SJCRH30 (cell line): Measurements from ENCODE around the gene SOX8. TPM values are rescaled to one million over a fixed set of nuclear protein-coding genes. Genes with fewer than 3 reads are reported as not detected.

Experiments used
- DNase-seq, 2 experiments: peaks; one replicate each; pipeline ENCODE4 v3.0.0-alpha.2; 2015 to 2020
- H3K27ac ChIP-seq: fragments of 250-450 bp; sonication (Bioruptor Pico); 2 replicates; pipeline ENCODE4 v1.5.1; 2020; ENCODE audit warnings: mild to moderate bottlenecking, moderate library complexity
- H3K27me3 ChIP-seq: fragments of 250-450 bp; sonication (Bioruptor Pico); 2 replicates; pipeline ENCODE4 v1.5.1; 2020; ENCODE audit warnings: mild to moderate bottlenecking, moderate library complexity
- H3K36me3 ChIP-seq: fragments of 250-450 bp; sonication (Bioruptor Pico); 2 replicates; pipeline ENCODE4 v1.5.1; 2020; ENCODE audit warnings: mild to moderate bottlenecking, moderate library complexity
- H3K4me1 ChIP-seq: fragments of 250-450 bp; sonication (Bioruptor Pico); 2 replicates; pipeline ENCODE4 v1.5.1; 2020; ENCODE audit warnings: mild to moderate bottlenecking, moderate library complexity
- H3K4me3 ChIP-seq: fragments of 250-450 bp; sonication (Bioruptor Pico); 2 replicates; pipeline ENCODE4 v1.5.1; 2020; ENCODE audit warnings: mild to moderate bottlenecking, moderate library complexity
- H3K9me3 ChIP-seq: fragments of 250-450 bp; sonication (Bioruptor Pico); replicated peaks from 2 replicates; pipeline ENCODE4 v1.5.1; 2020; ENCODE audit warnings: mild to moderate bottlenecking, moderate library complexity
- total RNA-seq: library from RNA; depleted of rRNA; stranded (reverse); fragments of >200 nt; shearing (Covaris generic); gene quantifications from 2 replicates; pipeline ENCODE4 v1.2.3, GENCODE V29; 2014

Gene SOX8
- total RNA-seq, 1 experiment from 2014 or later, result 144 TPM

GRCh38 chr16:993731-994130 lies 12.2 kb downstream of the SOX8 start:
- no peaks in the 10 kb centered on the region for H3K27me3 ChIP-seq
- H3K4me1 ChIP-seq, result peaks cover 24% of the 10 kb centered on the region
- H3K27ac ChIP-seq, result no peak overlapping the region
- no peak for DNase-seq
- no peak overlapping the region for H3K4me3 ChIP-seq
- no peaks in the 10 kb centered on the region for H3K36me3 ChIP-seq
- peaks cover 19% of the 10 kb centered on the region for H3K9me3 ChIP-seq

- H3K9me3 ChIP-seq, result peaks cover 19% of the 10 kb centered on the region
- no peaks in the 10 kb centered on the region for H3K27me3 ChIP-seq
- no peak overlapping the region for H3K4me3 ChIP-seq
- H3K36me3 ChIP-seq, result no peaks in the 10 kb centered on the region
- DNase-seq, result peak; percentile 70 to 72
- no peak overlapping the region for H3K27ac ChIP-seq
- H3K4me1 ChIP-seq, result peaks cover 27% of the 10 kb centered on the region
Measured at GRCh38 chr16:995087-995486, 13.5 kb downstream of the SOX8 start.

GRCh38 chr16:995783-996182 lies 14.2 kb downstream of the SOX8 start:
- H3K4me1 ChIP-seq, result peaks cover 28% of the 10 kb centered on the region
- DNase-seq, result no peak
- no peak overlapping the region for H3K27ac ChIP-seq
- H3K36me3 ChIP-seq, result no peaks in the 10 kb centered on the region
- H3K4me3 ChIP-seq, result no peak overlapping the region
- H3K27me3 ChIP-seq, result no peaks in the 10 kb centered on the region
- peaks cover 19% of the 10 kb centered on the region for H3K9me3 ChIP-seq

GRCh38 chr16:996681-997080 lies 15.1 kb downstream of the SOX8 start:
- Histone ChIP-seq H3K27me3 (no peaks in the 10 kb centered on the region), H3K9me3 (peaks cover 19% of the 10 kb centered on the region), H3K36me3 (no peaks in the 10 kb centered on the region), H3K4me1 (peaks cover 28% of the 10 kb centered on the region), H3K4me3 (peak overlapping the region; percentile 43; the same call in 1 of the 2 replicates), H3K27ac (peak overlapping the region; percentile 50; the same call in 1 of the 2 replicates)
- DNase-seq, result no peak

GRCh38 chr16:997440-998051 lies 16.0 kb downstream of the SOX8 start:
- peak; percentile 84 to 91 for DNase-seq
- no peaks in the 10 kb centered on the region for H3K27me3 ChIP-seq
- peaks cover 19% of the 10 kb centered on the region for H3K9me3 ChIP-seq

GRCh38 chr16:998211-998610 lies 16.6 kb downstream of the SOX8 start:
- Histone ChIP-seq H3K9me3 (peaks cover 19% of the 10 kb centered on the region), H3K36me3 (no peaks in the 10 kb centered on the region), H3K27me3 (no peaks in the 10 kb centered on the region), H3K4me3 (no peak overlapping the region), H3K4me1 (peaks cover 42% of the 10 kb centered on the region), H3K27ac (peak overlapping the region; percentile 50)
- DNase-seq, result no peak

More at GRCh38 chr16:997440-998051, 16.0 kb downstream of the SOX8 start:
- Histone ChIP-seq H3K36me3 (no peaks in the 10 kb centered on the region), H3K4me1 (peaks cover 37% of the 10 kb centered on the region), H3K27ac (peak overlapping the region; percentile 50), H3K4me3 (peak overlapping the region; percentile 43)

- Histone ChIP-seq H3K4me3 (no peak overlapping the region), H3K36me3 (no peaks in the 10 kb centered on the region), H3K27me3 (no peaks in the 10 kb centered on the region), H3K9me3 (peaks cover 19% of the 10 kb centered on the region), H3K4me1 (peaks cover 46% of the 10 kb centered on the region), H3K27ac (no peak overlapping the region)
- DNase-seq, result no peak
Measured at GRCh38 chr16:998615-999014, 17.0 kb downstream of the SOX8 start.

- DNase-seq, result no peak
- peaks cover 55% of the 10 kb centered on the region for H3K4me1 ChIP-seq
- H3K4me3 ChIP-seq, result no peak overlapping the region
- H3K27me3 ChIP-seq, result no peaks in the 10 kb centered on the region
- no peaks in the 10 kb centered on the region for H3K36me3 ChIP-seq
- H3K9me3 ChIP-seq, result peaks cover 16% of the 10 kb centered on the region
- H3K27ac ChIP-seq, result no peak overlapping the region
Measured at GRCh38 chr16:999677-1000076, 18.1 kb downstream of the SOX8 start.

- no peak overlapping the region for H3K27ac ChIP-seq
- DNase-seq, result no peak
- peaks cover 7% of the 10 kb centered on the region for H3K9me3 ChIP-seq
- no peak overlapping the region for H3K4me3 ChIP-seq
- H3K4me1 ChIP-seq, result peaks cover 55% of the 10 kb centered on the region
- no peaks in the 10 kb centered on the region for H3K36me3 ChIP-seq
- H3K27me3 ChIP-seq, result no peaks in the 10 kb centered on the region
Measured at GRCh38 chr16:1000608-1001007, 19.0 kb downstream of the SOX8 start.

GRCh38 chr16:1001096-1001495 lies 19.5 kb downstream of the SOX8 start:
- no peak overlapping the region for H3K27ac ChIP-seq
- DNase-seq, result no peak
- H3K27me3 ChIP-seq, result no peaks in the 10 kb centered on the region

GRCh38 chr16:1002399-1003166 lies 21.0 kb downstream of the SOX8 start:
- Histone ChIP-seq H3K27ac (peak overlapping the region; percentile 62), H3K4me3 (no peak overlapping the region), H3K27me3 (no peaks in the 10 kb centered on the region), H3K36me3 (no peaks in the 10 kb centered on the region), H3K9me3 (no peaks in the 10 kb centered on the region), H3K4me1 (peaks cover 45% of the 10 kb centered on the region)
- peak; percentile 89 to 93 for DNase-seq

More at GRCh38 chr16:1001096-1001495, 19.5 kb downstream of the SOX8 start:
- Histone ChIP-seq H3K9me3 (peaks cover 3% of the 10 kb centered on the region), H3K4me1 (peaks cover 55% of the 10 kb centered on the region), H3K36me3 (no peaks in the 10 kb centered on the region), H3K4me3 (no peak overlapping the region)

GRCh38 chr16:1003391-1004347 lies 22.1 kb downstream of the SOX8 start:
- no peak overlapping the region for H3K4me3 ChIP-seq
- no peaks in the 10 kb centered on the region for H3K9me3 ChIP-seq
- no peak for DNase-seq
- H3K4me1 ChIP-seq, result peaks cover 36% of the 10 kb centered on the region
- H3K27ac ChIP-seq, result peak overlapping the region; percentile 62
- no peaks in the 10 kb centered on the region for H3K27me3 ChIP-seq
- no peaks in the 10 kb centered on the region for H3K36me3 ChIP-seq

- Histone ChIP-seq H3K4me1 (peaks cover 39% of the 10 kb centered on the region), H3K4me3 (no peak overlapping the region), H3K27me3 (no peaks in the 10 kb centered on the region), H3K36me3 (no peaks in the 10 kb centered on the region), H3K27ac (no peak overlapping the region), H3K9me3 (no peaks in the 10 kb centered on the region)
- DNase-seq, result no peak
Measured at GRCh38 chr16:1005286-1005685, 23.7 kb downstream of the SOX8 start.

- H3K27me3 ChIP-seq, result no peaks in the 10 kb centered on the region
- no peaks in the 10 kb centered on the region for H3K36me3 ChIP-seq
- H3K4me3 ChIP-seq, result no peak overlapping the region
- H3K27ac ChIP-seq, result no peak overlapping the region
- DNase-seq, result no peak
- peaks cover 41% of the 10 kb centered on the region for H3K4me1 ChIP-seq
- no peaks in the 10 kb centered on the region for H3K9me3 ChIP-seq
Measured at GRCh38 chr16:1006781-1007180, 25.2 kb downstream of the SOX8 start.
